Caco-2 (cell line): ENCODE results near the gene OSM. TPM values are rescaled to one million over a fixed set of nuclear protein-coding genes. Genes with fewer than 3 reads are reported as not detected.

Experiments used
- BruUV-seq: library from RNA; stranded (reverse); fragments of 400-500 nt; replicated peaks from 2 replicates; lab custom pipeline; 2021; lab: Mats Ljungman, UMichigan
- CTCF ChIA-PET: fragments of 300-600 bp; sonication (Branson Sonifier 250); formaldehyde crosslinking; loops from one replicate; lab custom pipeline; 2022; ENCODE audit warnings: antibody characterized with exemption; lab: Charles Lee
- POLR2A ChIA-PET: fragments of 300-600 bp; sonication (Branson Sonifier 250); formaldehyde crosslinking; loops from one replicate; lab custom pipeline; 2022; ENCODE audit warnings: antibody characterized with exemption; lab: Charles Lee
- DNase-seq, 2 experiments: peaks; one replicate each; pipeline versions ENCODE4 v3.0.0 to v3.0.0-alpha.2; 2020 to 2022
- H3K27me3 ChIP-seq: replicated peaks from 2 replicates; pipeline ENCODE4 v1.6.0; 2011; ENCODE audit warnings: low read length; ENCODE audit not compliant: control insufficient read depth, insufficient read depth
- H3K36me3 ChIP-seq: 2 replicates; pipeline ENCODE4 v1.5.1; 2011; ENCODE audit warnings: low read length; ENCODE audit not compliant: control insufficient read depth, insufficient read depth
- H3K4me1 ChIP-seq: fragments of 250-450 bp; sonication (Bioruptor Pico); 2 replicates; pipeline ENCODE4 v1.5.1; 2020; ENCODE audit warnings: mild to moderate bottlenecking
- H3K4me3 ChIP-seq: 2 replicates; pipeline ENCODE4 v1.5.1; 2011; ENCODE audit warnings: low read depth, mild to moderate bottlenecking, control low read depth, low read length
- H3K9me3 ChIP-seq: fragments of 250-450 bp; sonication (Bioruptor Pico); 2 replicates; pipeline ENCODE4 v1.5.1; 2020; ENCODE audit warnings: mild to moderate bottlenecking, moderate library complexity
- H3K27ac Mint-ChIP-seq: one replicate; pipeline ENCODE4 v1.8.0; 2022; ENCODE audit warnings: mixed read lengths; ENCODE audit not compliant: unreplicated experiment
- H3K27me3 Mint-ChIP-seq: one replicate; pipeline ENCODE4 v1.8.0; 2022; ENCODE audit warnings: mixed read lengths; ENCODE audit not compliant: insufficient read depth, unreplicated experiment
- H3K36me3 Mint-ChIP-seq: one replicate; pipeline ENCODE4 v1.8.0; 2022; ENCODE audit warnings: mild to moderate bottlenecking, mixed read lengths; ENCODE audit not compliant: insufficient read depth, unreplicated experiment
- H3K4me1 Mint-ChIP-seq: one replicate; pipeline ENCODE4 v1.8.0; 2022; ENCODE audit warnings: low read depth, mixed read lengths; ENCODE audit not compliant: unreplicated experiment
- H3K4me3 Mint-ChIP-seq: one replicate; pipeline ENCODE4 v1.8.0; 2022; ENCODE audit warnings: mild to moderate bottlenecking, moderate library complexity, mixed read lengths; ENCODE audit not compliant: unreplicated experiment
- H3K9me3 Mint-ChIP-seq: one replicate; pipeline ENCODE4 v1.8.0; 2022; ENCODE audit warnings: mixed read lengths; ENCODE audit not compliant: unreplicated experiment
- intact Hi-C: fragments of 100-400 bp; cut with micrococcal nuclease; formaldehyde crosslinking; loops from one replicate; pipeline ENCODE4 v1.10.0; 2022; ENCODE audit not compliant: unreplicated experiment
- total RNA-seq: library from RNA; stranded (reverse); gene quantifications from 2 replicates; pipeline ENCODE4 v1.2.3, GENCODE V29; 2022
- TF ChIP-seq, protein P1 (sequence below), 2 experiments: fragments of 200-600 bp in 1 of 2; IDR thresholded peaks; 1 replicate in 1 of 2; 2 replicates in 1 of 2; pipeline versions ENCODE4 v1.5.1 to v1.8.0; 2011 to 2022; ENCODE audit warnings: antibody characterized with exemption in 1 of 2, control low read depth in 1 of 2, inconsistent platforms in 1 of 2, low read depth in 1 of 2, low read length in 1 of 2, mild to moderate bottlenecking in 1 of 2, moderate library complexity in 1 of 2; ENCODE audit not compliant: insufficient read depth in 1 of 2, severe bottlenecking in 1 of 2, unreplicated experiment in 1 of 2

Gene OSM
- total RNA-seq, 1 experiment from 2014 or later: not detected

DNA sequence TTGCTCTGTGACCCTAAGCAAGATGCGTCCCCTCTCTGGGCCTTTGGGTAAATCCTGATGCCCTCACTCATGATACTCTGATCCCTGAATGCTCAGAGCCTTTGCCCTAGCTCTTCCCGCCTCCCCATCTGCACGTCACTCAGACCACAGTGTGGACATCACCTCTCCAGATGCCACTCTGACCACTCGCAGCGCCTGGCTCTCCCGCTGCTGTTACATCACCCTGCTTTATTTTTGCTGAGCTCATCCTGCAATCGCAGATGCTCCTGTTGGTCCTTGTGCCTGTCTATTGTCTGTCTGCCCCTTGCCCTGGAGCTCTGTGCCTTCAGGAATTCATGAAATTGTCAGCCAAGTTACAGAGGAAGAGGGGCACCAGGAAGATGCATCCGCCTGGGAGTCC, 5.5 kb downstream of the OSM start:
- Mint-ChIP-seq H3K9me3 (no peaks in the 10 kb centered on the region), H3K4me1 (peaks cover 12% of the 10 kb centered on the region), H3K27ac (no peak overlapping the region), H3K36me3 (no peaks in the 10 kb centered on the region), H3K4me3 (no peak overlapping the region), H3K27me3 (no peaks in the 10 kb centered on the region)
- intact Hi-C loops: no loop called here
- Histone ChIP-seq H3K36me3 (no peaks in the 10 kb centered on the region), H3K4me1 (peaks cover 25% of the 10 kb centered on the region), H3K4me3 (no peak overlapping the region), H3K9me3 (no peaks in the 10 kb centered on the region), H3K27me3 (no peaks in the 10 kb centered on the region)
- DNase-seq: no peak
- ChIA-PET CTCF (interaction anchor here (0.5 to 1.7 kb wide), 7 partner anchors 10 to 518 kb away, joined by 3 to 7 read pairs (median 4); partner anchors contain the start of genes RNF215 and TBC1D10A), POLR2A (interaction anchor here (0.8 kb wide), 1 partner anchor 251 kb away, joined by 3 read pairs; no protein-coding TSS in a partner anchor)
- TF ChIP-seq, protein P1, sequence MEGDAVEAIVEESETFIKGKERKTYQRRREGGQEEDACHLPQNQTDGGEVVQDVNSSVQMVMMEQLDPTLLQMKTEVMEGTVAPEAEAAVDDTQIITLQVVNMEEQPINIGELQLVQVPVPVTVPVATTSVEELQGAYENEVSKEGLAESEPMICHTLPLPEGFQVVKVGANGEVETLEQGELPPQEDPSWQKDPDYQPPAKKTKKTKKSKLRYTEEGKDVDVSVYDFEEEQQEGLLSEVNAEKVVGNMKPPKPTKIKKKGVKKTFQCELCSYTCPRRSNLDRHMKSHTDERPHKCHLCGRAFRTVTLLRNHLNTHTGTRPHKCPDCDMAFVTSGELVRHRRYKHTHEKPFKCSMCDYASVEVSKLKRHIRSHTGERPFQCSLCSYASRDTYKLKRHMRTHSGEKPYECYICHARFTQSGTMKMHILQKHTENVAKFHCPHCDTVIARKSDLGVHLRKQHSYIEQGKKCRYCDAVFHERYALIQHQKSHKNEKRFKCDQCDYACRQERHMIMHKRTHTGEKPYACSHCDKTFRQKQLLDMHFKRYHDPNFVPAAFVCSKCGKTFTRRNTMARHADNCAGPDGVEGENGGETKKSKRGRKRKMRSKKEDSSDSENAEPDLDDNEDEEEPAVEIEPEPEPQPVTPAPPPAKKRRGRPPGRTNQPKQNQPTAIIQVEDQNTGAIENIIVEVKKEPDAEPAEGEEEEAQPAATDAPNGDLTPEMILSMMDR (IDR thresholded peaks at IDR 0.05; ENCODE audit: insufficient read depth in 1 of 2, low read depth in 1 of 2, low read length in 1 of 2, severe bottlenecking in 1 of 2, unreplicated experiment in 1 of 2): no peak
- no TSS peak for BruUV-seq

DNA sequence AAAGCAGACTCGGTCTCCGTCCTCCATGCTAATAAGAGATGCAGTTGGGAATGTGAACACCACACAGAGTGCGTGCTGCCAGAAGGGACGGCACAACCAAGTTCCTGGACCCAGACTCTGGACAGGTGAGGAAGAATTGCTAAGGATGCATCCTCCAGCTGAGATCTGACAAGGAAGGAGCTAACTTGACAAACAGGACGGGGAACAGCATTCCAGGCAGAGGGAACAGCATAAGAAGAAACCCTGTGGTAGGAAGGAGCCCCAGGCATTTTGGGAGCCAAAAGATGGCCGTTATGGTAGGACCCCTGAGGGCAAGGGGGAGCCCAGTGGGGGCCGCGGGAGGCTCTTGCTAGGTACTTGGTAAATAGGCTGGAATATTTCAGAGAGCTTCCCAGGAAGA, 6.0 kb downstream of the OSM start:
- POLR2A ChIA-PET: interaction anchor here (0.8 kb wide), 1 partner anchor 251 kb away, joined by 3 read pairs; no protein-coding TSS in a partner anchor
- DNase-seq: no peak
- Histone ChIP-seq H3K27me3 (no peaks in the 10 kb centered on the region), H3K4me1 (peaks cover 25% of the 10 kb centered on the region), H3K9me3 (no peaks in the 10 kb centered on the region), H3K36me3 (no peaks in the 10 kb centered on the region), H3K4me3 (no peak overlapping the region)
- CTCF ChIA-PET: interaction anchor here (0.5 to 1.7 kb wide), 7 partner anchors 10 to 518 kb away, joined by 3 to 7 read pairs (median 4); partner anchors contain the start of genes RNF215 and TBC1D10A
- intact Hi-C loops: no loop called here
- Mint-ChIP-seq H3K36me3 (no peaks in the 10 kb centered on the region), H3K4me1 (peaks cover 12% of the 10 kb centered on the region), H3K27ac (no peak overlapping the region), H3K27me3 (no peaks in the 10 kb centered on the region), H3K4me3 (no peak overlapping the region), H3K9me3 (no peaks in the 10 kb centered on the region)
- TF ChIP-seq, protein P1 (IDR thresholded peaks at IDR 0.05; ENCODE audit: insufficient read depth in 1 of 2, low read depth in 1 of 2, low read length in 1 of 2, severe bottlenecking in 1 of 2, unreplicated experiment in 1 of 2): no peak
- BruUV-seq: no TSS peak

DNA sequence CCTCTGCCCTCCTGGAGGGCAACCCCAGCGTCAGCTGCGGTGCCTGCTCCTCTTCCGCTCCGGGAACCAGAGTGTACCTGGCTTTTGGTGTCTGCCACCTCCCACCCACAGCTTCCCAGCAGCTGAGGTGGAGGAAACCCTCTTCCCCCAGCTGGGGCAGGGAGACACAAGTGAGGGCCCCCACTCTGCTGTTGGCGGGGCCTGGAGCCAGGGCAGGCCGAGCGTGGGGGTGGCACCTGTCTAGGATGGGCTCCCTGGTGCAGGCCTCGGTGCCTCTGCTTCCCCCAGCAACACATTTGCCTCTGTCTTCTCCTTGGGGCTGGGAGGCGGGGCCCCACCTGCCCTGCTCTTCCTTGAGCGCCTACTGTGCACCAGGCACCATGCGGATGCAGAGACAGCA, 6.4 kb downstream of the OSM start:
- CTCF ChIA-PET: interaction anchor here (1.0 to 1.7 kb wide), 3 partner anchors 9 to 66 kb away, joined by 3 to 6 read pairs (median 4); partner anchors contain the start of gene TBC1D10A
- H3K36me3 ChIP-seq: no peaks in the 10 kb centered on the region
- no peaks in the 10 kb centered on the region for H3K9me3 ChIP-seq
- no peaks in the 10 kb centered on the region for H3K36me3 Mint-ChIP-seq
- peaks cover 25% of the 10 kb centered on the region for H3K4me1 ChIP-seq
- H3K9me3 Mint-ChIP-seq: no peaks in the 10 kb centered on the region
- no peaks in the 10 kb centered on the region for H3K27me3 Mint-ChIP-seq
- TF ChIP-seq, protein P1 (IDR thresholded peaks at IDR 0.05; ENCODE audit: insufficient read depth in 1 of 2, low read depth in 1 of 2, low read length in 1 of 2, severe bottlenecking in 1 of 2, unreplicated experiment in 1 of 2): no peak
- DNase-seq: no peak
- intact Hi-C loops: no loop called here
- H3K4me1 Mint-ChIP-seq: peaks cover 12% of the 10 kb centered on the region
- POLR2A ChIA-PET: no interaction called here
- no peak overlapping the region for H3K4me3 ChIP-seq
- H3K4me3 Mint-ChIP-seq: no peak overlapping the region
- BruUV-seq: no TSS peak
- no peak overlapping the region for H3K27ac Mint-ChIP-seq
- H3K27me3 ChIP-seq: no peaks in the 10 kb centered on the region
